CD4-positive, CD25-positive, alpha-beta regulatory T cell (primary cell): Measurements from ENCODE around the gene TCEA2. TPM values are rescaled to one million over a fixed set of nuclear protein-coding genes. Genes with fewer than 3 reads are reported as not detected.

ENCODE experiments used
- ATAC-seq, 2 donors: fragments of 150-1000 bp; cut with Tn5 transposase; one replicate each; pipeline ENCODE4 v1.10.0; 2021; ENCODE audit warnings: low read depth in 2 of 2, moderate number of reproducible peaks in 2 of 2, moderate library complexity in 1 of 2
- DNase-seq, 3 donors: peaks; one replicate each; pipeline versions ENCODE4 v3.0.0 to v3.0.0-alpha.2; 2012 to 2022; ENCODE audit warnings: mixed read lengths in 1 of 3
- H3K27ac ChIP-seq: one replicate; pipeline ENCODE4 v1.7.0; 2013; ENCODE audit warnings: mild to moderate bottlenecking, low read length; ENCODE audit not compliant: insufficient read depth, poor library complexity, severe bottlenecking
- H3K27me3 ChIP-seq: one replicate; pipeline ENCODE4 v1.7.0; 2013; ENCODE audit warnings: low read length; ENCODE audit not compliant: control insufficient read depth, insufficient read depth
- H3K36me3 ChIP-seq: one replicate; pipeline ENCODE4 v1.7.0; 2013; ENCODE audit warnings: mild to moderate bottlenecking, low read length, moderate library complexity; ENCODE audit not compliant: control insufficient read depth, insufficient read depth
- H3K4me1 ChIP-seq: 2 replicates; pipeline ENCODE4 v1.7.0; 2013; ENCODE audit warnings: mild to moderate bottlenecking, low read length; ENCODE audit not compliant: insufficient read depth, control insufficient read depth, poor library complexity, severe bottlenecking
- H3K4me3 ChIP-seq: one replicate; pipeline ENCODE4 v1.7.0; 2013; ENCODE audit warnings: low read depth, mild to moderate bottlenecking, low read length, moderate library complexity
- H3K9me3 ChIP-seq, 2 experiments: 1 replicate in 1 of 2; 2 replicates in 1 of 2; pipeline ENCODE4 v1.7.0; 2013; ENCODE audit warnings: low read length in 2 of 2, mild to moderate bottlenecking in 1 of 2, moderate library complexity in 1 of 2; ENCODE audit not compliant: control insufficient read depth in 2 of 2
- H3K27ac Mint-ChIP-seq, 3 donors: one replicate each; pipeline ENCODE4 v1.8.0; 2020 to 2022; ENCODE audit warnings: mild to moderate bottlenecking in 3 of 3, mixed read lengths in 3 of 3, moderate library complexity in 2 of 3
- H3K27me3 Mint-ChIP-seq: one replicate; pipeline ENCODE4 v1.8.0; 2022; ENCODE audit warnings: mild to moderate bottlenecking, mixed read lengths
- H3K36me3 Mint-ChIP-seq: one replicate; pipeline ENCODE4 v1.8.0; 2020; ENCODE audit warnings: mixed read lengths
- H3K4me1 Mint-ChIP-seq, 4 donors: one replicate each; pipeline ENCODE4 v1.8.0; 2020 to 2022; ENCODE audit warnings: mixed read lengths in 4 of 4, mild to moderate bottlenecking in 1 of 4
- H3K4me3 Mint-ChIP-seq, 4 donors: one replicate each; pipeline ENCODE4 v1.8.0; 2020 to 2022; ENCODE audit warnings: mild to moderate bottlenecking in 4 of 4, mixed read lengths in 4 of 4, moderate library complexity in 3 of 4
- H3K9me3 Mint-ChIP-seq, 7 donors: one replicate each; pipeline ENCODE4 v1.8.0; 2020 to 2022; ENCODE audit warnings: mixed read lengths in 7 of 7, mild to moderate bottlenecking in 3 of 7, moderate library complexity in 2 of 7
- polyA plus RNA-seq, 4 donors: library from polyadenylated mRNA; unstranded; fragments of 300-500 nt; fragmentation: Illumina TruSeq; gene quantifications; one replicate each; pipeline ENCODE4 v1.2.3, GENCODE V29; 2021
- total RNA-seq: library from RNA; stranded (reverse); gene quantifications from one replicate; pipeline ENCODE4 v1.2.3, GENCODE V29; 2022

TCEA2 gene
- total and polyA plus RNA-seq, 5 donors from 2014 or later, result 17.7 to 27.1 (median 23.2) TPM

DNA sequence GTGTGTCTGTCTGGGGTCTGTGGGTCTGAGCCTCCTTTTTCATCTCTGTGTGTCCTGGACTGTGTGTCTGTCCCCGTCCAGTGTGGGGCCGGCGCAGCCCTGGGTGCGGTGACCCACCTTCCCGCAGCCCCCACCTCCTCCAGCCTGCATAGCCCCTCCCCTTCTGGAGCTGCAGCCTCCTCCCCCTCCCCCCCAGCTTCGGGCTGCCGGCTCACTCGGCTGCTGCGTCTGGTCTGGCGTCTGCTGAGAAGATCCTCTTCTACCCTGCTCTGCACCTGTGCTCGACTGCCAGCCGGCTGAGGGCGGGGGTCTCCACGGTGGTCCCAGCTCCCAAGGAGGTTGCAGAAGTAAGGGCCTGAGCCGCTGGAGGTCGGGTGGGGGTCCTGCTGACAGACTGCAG is 28.8 kb downstream of the TCEA2 start:
- H3K4me1 Mint-ChIP-seq, result peaks cover 0 to 7% (median 4%) of the 10 kb centered on the region in 4 donors
- peaks cover 0 to 6% of the 10 kb centered on the region in 2 experiments for H3K9me3 ChIP-seq
- ATAC-seq (no peak), DNase-seq (no peak)
- no peak overlapping the region for H3K27ac Mint-ChIP-seq
- H3K27ac ChIP-seq, result no peak overlapping the region
- H3K4me3 Mint-ChIP-seq, result no peak overlapping the region
- H3K27me3 ChIP-seq, result no peaks in the 10 kb centered on the region
- H3K27me3 Mint-ChIP-seq, result peaks cover 18% of the 10 kb centered on the region
- no peaks in the 10 kb centered on the region for H3K4me1 ChIP-seq
- H3K36me3 Mint-ChIP-seq, result peaks cover 7% of the 10 kb centered on the region
- peaks cover 0 to 7% (median 2%) of the 10 kb centered on the region in 7 donors for H3K9me3 Mint-ChIP-seq
- no peaks in the 10 kb centered on the region for H3K36me3 ChIP-seq
- H3K4me3 ChIP-seq, result no peak overlapping the region

DNA sequence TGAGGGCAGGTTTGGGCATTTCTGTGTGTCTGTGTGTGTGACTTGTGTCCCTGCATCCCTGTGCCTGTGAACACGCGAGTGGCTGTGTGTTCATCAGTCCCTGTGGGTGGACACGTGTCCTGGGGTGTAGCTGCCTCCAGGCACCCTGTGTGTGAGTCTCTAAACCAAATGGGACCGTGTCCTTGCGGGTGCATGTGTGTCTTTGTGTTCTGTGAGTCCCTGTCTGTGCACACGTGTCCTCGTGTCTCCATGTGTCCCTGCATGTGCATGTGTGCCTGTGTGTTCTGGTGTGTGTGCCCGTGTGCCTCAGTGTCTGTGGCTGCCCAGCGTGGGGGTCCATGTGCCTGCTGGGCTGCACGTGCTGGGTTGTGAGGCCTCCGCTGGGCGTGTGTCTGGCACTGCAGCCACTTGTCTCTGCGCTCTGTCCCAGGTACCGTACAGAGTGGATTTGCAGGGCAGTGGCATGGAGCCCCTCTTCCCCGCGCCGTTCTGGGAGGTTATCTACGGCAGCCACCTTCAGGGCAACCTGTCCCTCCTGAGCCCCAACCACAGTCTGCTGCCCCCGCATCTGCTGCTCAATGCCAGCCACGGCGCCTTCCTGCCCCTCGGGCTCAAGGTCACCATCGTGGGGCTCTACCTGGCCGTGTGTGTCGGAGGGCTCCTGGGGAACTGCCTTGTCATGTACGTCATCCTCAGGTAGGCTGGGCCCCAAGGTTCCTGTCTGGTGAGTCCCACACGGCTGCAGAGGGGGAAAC is 29.4 kb downstream of the TCEA2 start:
- Mint-ChIP-seq H3K27me3 (peaks cover 18% of the 10 kb centered on the region), H3K36me3 (peaks cover 9% of the 10 kb centered on the region), H3K4me1 (peaks cover 0 to 7% (median 5%) of the 10 kb centered on the region in 4 donors), H3K9me3 (peaks cover 0 to 5% (median 4%) of the 10 kb centered on the region in 7 donors), H3K4me3 (no peak overlapping the region), H3K27ac (no peak overlapping the region)
- H3K27me3 ChIP-seq, result no peaks in the 10 kb centered on the region
- no peaks in the 10 kb centered on the region for H3K4me1 ChIP-seq
- peaks cover 0 to 5% of the 10 kb centered on the region in 2 experiments for H3K9me3 ChIP-seq
- H3K27ac ChIP-seq, result no peak overlapping the region
- H3K36me3 ChIP-seq, result no peaks in the 10 kb centered on the region
- ATAC-seq, result no peak
- no peak overlapping the region for H3K4me3 ChIP-seq
- DNase-seq, result no peak

DNA sequence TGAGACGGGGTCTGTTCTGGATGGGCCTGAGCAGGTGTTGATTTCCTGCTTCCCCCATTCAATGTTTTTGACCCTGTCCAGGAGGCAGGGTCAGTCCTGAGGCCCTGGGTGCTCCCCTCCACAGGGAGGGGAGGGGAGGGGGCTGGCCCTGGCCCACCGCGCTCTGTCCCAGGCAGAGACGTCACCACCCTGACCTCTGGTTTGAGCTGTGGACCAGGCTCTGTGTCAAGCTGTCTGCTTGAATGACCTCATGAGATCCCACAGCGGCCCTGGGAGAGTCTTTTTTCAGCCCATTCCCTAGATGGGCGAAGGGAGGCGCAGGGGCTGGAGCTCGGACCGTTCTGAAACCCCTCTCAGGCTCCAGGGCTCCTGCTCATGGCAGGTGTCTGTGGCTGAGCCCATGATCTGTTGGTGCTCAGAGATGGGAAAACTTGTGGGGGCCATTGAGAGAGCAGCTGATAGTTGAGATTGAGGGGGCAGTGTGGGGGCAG is 30.1 kb downstream of the TCEA2 start:
- peaks cover 9% of the 10 kb centered on the region for H3K36me3 Mint-ChIP-seq
- H3K4me1 ChIP-seq, result no peaks in the 10 kb centered on the region
- no peaks in the 10 kb centered on the region for H3K36me3 ChIP-seq
- no peaks in the 10 kb centered on the region for H3K27me3 ChIP-seq
- no peak overlapping the region for H3K27ac ChIP-seq
- no peaks in the 10 kb centered on the region for H3K9me3 ChIP-seq
- H3K27ac Mint-ChIP-seq, result no peak overlapping the region
- H3K4me1 Mint-ChIP-seq, result peaks cover 0 to 7% (median 3%) of the 10 kb centered on the region in 4 donors
- ATAC-seq (no peak), DNase-seq (no peak)
- H3K4me3 ChIP-seq, result no peak overlapping the region
- H3K27me3 Mint-ChIP-seq, result peaks cover 17% of the 10 kb centered on the region
- peaks cover 0 to 5% (median 3%) of the 10 kb centered on the region in 7 donors for H3K9me3 Mint-ChIP-seq
- no peak overlapping the region for H3K4me3 Mint-ChIP-seq

DNA sequence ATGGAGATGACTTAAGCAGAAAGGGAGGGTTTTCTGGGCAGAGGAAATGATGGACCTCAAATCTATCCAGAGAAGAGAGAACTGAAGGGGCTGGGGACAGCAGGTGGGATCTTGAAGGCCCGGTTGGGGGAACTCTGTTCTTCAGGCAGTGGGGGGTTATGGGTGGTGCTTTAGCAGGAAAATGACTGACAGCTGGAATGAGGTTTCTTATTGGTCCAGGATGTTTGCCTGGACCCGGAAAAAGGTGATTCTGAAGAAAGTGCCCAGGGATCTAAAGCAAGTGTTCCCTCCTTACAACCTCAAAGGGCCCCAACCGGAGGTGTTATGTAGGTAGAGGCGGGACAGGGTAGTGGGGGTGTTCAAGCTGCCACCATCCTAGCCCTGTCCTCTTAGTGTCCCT is 32.5 kb downstream of the TCEA2 start:
- no peaks in the 10 kb centered on the region for H3K4me1 ChIP-seq
- no peak overlapping the region for H3K27ac ChIP-seq
- no peaks in the 10 kb centered on the region for H3K27me3 Mint-ChIP-seq
- H3K36me3 ChIP-seq, result no peaks in the 10 kb centered on the region
- H3K4me3 ChIP-seq, result no peak overlapping the region
- DNase-seq, result no peak
- no peak overlapping the region for H3K27ac Mint-ChIP-seq
- H3K4me3 Mint-ChIP-seq, result no peak overlapping the region
- no peak for ATAC-seq
- no peaks in the 10 kb centered on the region for H3K27me3 ChIP-seq
- no peaks in the 10 kb centered on the region for H3K9me3 ChIP-seq
- H3K4me1 Mint-ChIP-seq, result peaks cover 0 to 9% (median 3%) of the 10 kb centered on the region in 4 donors
- H3K9me3 Mint-ChIP-seq, result peaks cover 0 to 5% (median 0%) of the 10 kb centered on the region in 7 donors
- H3K36me3 Mint-ChIP-seq, result peaks cover 6% of the 10 kb centered on the region

DNA sequence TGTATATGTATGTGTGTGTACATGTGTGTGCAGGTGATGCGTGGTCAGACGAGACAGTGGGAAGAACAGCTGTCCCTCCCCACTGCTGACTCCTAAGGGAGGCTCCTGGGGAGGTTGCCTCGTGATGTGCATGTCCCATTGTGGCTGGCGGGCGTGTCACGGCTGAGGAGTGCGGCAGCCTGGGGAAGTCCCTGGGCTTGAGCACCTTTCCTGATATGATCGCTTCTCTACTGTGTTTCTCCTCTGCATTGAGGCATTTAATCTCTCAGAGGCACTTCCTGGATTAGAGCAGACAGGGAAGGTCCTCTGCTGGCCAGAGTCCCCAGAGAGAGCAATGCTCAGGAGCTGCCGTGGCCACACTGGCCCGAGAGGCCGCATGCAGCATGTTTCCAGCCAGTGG is 32.9 kb downstream of the TCEA2 start:
- H3K9me3 ChIP-seq, result no peaks in the 10 kb centered on the region
- no peaks in the 10 kb centered on the region for H3K27me3 Mint-ChIP-seq
- no peaks in the 10 kb centered on the region for H3K4me1 ChIP-seq
- no peak overlapping the region for H3K4me3 ChIP-seq
- peaks cover 0 to 10% (median 3%) of the 10 kb centered on the region in 4 donors for H3K4me1 Mint-ChIP-seq
- peaks cover 0 to 5% (median 0%) of the 10 kb centered on the region in 7 donors for H3K9me3 Mint-ChIP-seq
- H3K27me3 ChIP-seq, result peaks cover 2% of the 10 kb centered on the region
- no peak overlapping the region for H3K27ac Mint-ChIP-seq
- no peaks in the 10 kb centered on the region for H3K36me3 ChIP-seq
- DNase-seq, result no peak
- no peak for ATAC-seq
- H3K36me3 Mint-ChIP-seq, result peaks cover 6% of the 10 kb centered on the region
- H3K27ac ChIP-seq, result no peak overlapping the region
- H3K4me3 Mint-ChIP-seq, result no peak overlapping the region

DNA sequence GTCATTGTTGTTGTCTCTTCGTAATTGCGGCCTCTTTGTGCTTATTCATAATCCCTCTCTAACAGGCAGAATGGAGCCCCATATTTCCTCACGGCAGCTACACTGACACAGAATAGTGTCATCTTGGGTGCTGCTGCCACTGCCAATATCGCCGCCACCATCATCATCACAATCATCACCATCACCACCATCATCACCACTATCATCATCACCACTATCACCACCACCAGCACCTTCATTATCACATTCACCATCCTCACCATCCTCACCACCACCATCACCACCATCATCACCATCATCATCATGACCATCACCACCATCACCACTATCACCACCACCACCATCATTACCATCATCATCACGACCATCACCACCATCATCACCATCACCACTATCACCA is 33.5 kb downstream of the TCEA2 start:
- peaks cover 4% of the 10 kb centered on the region for H3K27me3 Mint-ChIP-seq
- no peaks in the 10 kb centered on the region for H3K9me3 ChIP-seq
- peaks cover 0 to 16% (median 3%) of the 10 kb centered on the region in 4 donors for H3K4me1 Mint-ChIP-seq
- H3K27ac Mint-ChIP-seq, result no peak overlapping the region
- ATAC-seq (no peak), DNase-seq (no peak)
- no peak overlapping the region for H3K4me3 Mint-ChIP-seq
- H3K4me1 ChIP-seq, result no peaks in the 10 kb centered on the region
- no peaks in the 10 kb centered on the region for H3K36me3 ChIP-seq
- H3K9me3 Mint-ChIP-seq, result peaks cover 0 to 5% (median 0%) of the 10 kb centered on the region in 7 donors
- peaks cover 6% of the 10 kb centered on the region for H3K36me3 Mint-ChIP-seq
- H3K4me3 ChIP-seq, result no peak overlapping the region
- H3K27me3 ChIP-seq, result peaks cover 6% of the 10 kb centered on the region
- H3K27ac ChIP-seq, result no peak overlapping the region

DNA sequence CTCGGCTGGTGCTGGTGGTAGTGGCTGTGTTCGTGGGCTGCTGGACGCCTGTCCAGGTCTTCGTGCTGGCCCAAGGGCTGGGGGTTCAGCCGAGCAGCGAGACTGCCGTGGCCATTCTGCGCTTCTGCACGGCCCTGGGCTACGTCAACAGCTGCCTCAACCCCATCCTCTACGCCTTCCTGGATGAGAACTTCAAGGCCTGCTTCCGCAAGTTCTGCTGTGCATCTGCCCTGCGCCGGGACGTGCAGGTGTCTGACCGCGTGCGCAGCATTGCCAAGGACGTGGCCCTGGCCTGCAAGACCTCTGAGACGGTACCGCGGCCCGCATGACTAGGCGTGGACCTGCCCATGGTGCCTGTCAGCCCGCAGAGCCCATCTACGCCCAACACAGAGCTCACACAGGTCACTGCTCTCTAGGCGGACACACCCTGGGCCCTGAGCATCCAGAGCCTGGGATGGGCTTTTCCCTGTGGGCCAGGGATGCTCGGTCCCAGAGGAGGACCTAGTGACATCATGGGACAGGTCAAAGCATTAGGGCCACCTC is 35.5 kb downstream of the TCEA2 start:
- H3K36me3 ChIP-seq, result no peaks in the 10 kb centered on the region
- Mint-ChIP-seq H3K4me1 (peaks cover 0 to 15% (median 3%) of the 10 kb centered on the region in 4 donors), H3K27ac (no peak overlapping the region), H3K36me3 (peaks cover 6% of the 10 kb centered on the region), H3K9me3 (peaks cover 0 to 5% (median 0%) of the 10 kb centered on the region in 7 donors), H3K4me3 (peak overlapping the region in 1 of 4 donors; percentile 27), H3K27me3 (peaks cover 18% of the 10 kb centered on the region)
- peaks cover 10% of the 10 kb centered on the region for H3K4me1 ChIP-seq
- peaks cover 6% of the 10 kb centered on the region for H3K27me3 ChIP-seq
- H3K9me3 ChIP-seq, result no peaks in the 10 kb centered on the region
- ATAC-seq (no peak), DNase-seq (no peak)
- no peak overlapping the region for H3K27ac ChIP-seq
- H3K4me3 ChIP-seq, result no peak overlapping the region
